Measurements from ENCODE around the gene CDC34.

- TF ChIP-seq, protein P1, sequence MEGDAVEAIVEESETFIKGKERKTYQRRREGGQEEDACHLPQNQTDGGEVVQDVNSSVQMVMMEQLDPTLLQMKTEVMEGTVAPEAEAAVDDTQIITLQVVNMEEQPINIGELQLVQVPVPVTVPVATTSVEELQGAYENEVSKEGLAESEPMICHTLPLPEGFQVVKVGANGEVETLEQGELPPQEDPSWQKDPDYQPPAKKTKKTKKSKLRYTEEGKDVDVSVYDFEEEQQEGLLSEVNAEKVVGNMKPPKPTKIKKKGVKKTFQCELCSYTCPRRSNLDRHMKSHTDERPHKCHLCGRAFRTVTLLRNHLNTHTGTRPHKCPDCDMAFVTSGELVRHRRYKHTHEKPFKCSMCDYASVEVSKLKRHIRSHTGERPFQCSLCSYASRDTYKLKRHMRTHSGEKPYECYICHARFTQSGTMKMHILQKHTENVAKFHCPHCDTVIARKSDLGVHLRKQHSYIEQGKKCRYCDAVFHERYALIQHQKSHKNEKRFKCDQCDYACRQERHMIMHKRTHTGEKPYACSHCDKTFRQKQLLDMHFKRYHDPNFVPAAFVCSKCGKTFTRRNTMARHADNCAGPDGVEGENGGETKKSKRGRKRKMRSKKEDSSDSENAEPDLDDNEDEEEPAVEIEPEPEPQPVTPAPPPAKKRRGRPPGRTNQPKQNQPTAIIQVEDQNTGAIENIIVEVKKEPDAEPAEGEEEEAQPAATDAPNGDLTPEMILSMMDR (IDR thresholded peaks at IDR 0.05; ENCODE audit: borderline replicate concordance, extremely low read depth, low read length, poor library complexity, severe bottlenecking) = no peak
- no peak for TF ChIP-seq EZH2 (IDR thresholded peaks at IDR 0.05; ENCODE audit: borderline replicate concordance, low read depth, low read length, severe bottlenecking)
Observed at GRCh38 chr19:519449-519865, 12.1 kb upstream of the CDC34 start.

All from DND-41 (cell line).